ENCODE results near the gene WFIKKN2.

WFIKKN2 gene

GRCh38 chr17:50871364-50871763 is 36.0 kb downstream of the WFIKKN2 start:
- DNase-seq (ENCODE audit: low spot score), result no peak
- H3K23ac ChIP-seq (ENCODE audit: low read depth, low read length, poor library complexity), result no peak overlapping the region
- no peaks in the 10 kb centered on the region for H3K9me3 ChIP-seq (replicated peaks in 1 of 2; ENCODE audit: control insufficient read depth in 2 of 2, insufficient read depth in 1 of 2, low read depth in 1 of 2, low read length in 2 of 2)
- H2AK5ac ChIP-seq (ENCODE audit: low read depth, low read length), result no peak overlapping the region
- H3K79me1 ChIP-seq (ENCODE audit: low read depth, low read length), result peaks cover 2% of the 10 kb centered on the region
- H2BK120ac ChIP-seq (ENCODE audit: low read depth, low read length), result no peak overlapping the region
- H2BK15ac ChIP-seq (ENCODE audit: low read length), result no peak overlapping the region
- no peak overlapping the region for H3K4ac ChIP-seq (ENCODE audit: low read length)
- no peak overlapping the region for H2AFZ ChIP-seq (ENCODE audit: low read length)
- H3K14ac ChIP-seq (ENCODE audit: low read length), result no peak overlapping the region
- no peak overlapping the region for H2BK12ac ChIP-seq (ENCODE audit: low read length)
- no peak overlapping the region for H4K8ac ChIP-seq (ENCODE audit: low read depth, low read length)
- H3K4me1 ChIP-seq (ENCODE audit: control insufficient read depth in 2 of 2, insufficient read depth in 1 of 2, low read depth in 1 of 2, low read length in 2 of 2), result peaks cover 0 to 6% of the 10 kb centered on the region in 2 donors
- no peak overlapping the region for H2BK5ac ChIP-seq (ENCODE audit: low read length)
- no peak overlapping the region for H3K9ac ChIP-seq (ENCODE audit: low read depth, low read length, poor library complexity)
- no peaks in the 10 kb centered on the region for H3K27me3 ChIP-seq (ENCODE audit: control insufficient read depth in 3 of 3, insufficient read depth in 3 of 3, low read depth in 1 of 3, low read length in 3 of 3)
- H3K18ac ChIP-seq (ENCODE audit: low read length), result no peak overlapping the region
- no peak overlapping the region for H3K4me3 ChIP-seq (ENCODE audit: low read length in 2 of 2)
- no peak overlapping the region for H4K91ac ChIP-seq (ENCODE audit: low read depth, low read length, poor library complexity)
- no peak overlapping the region for H3K4me2 ChIP-seq (ENCODE audit: insufficient read depth, low read length, poor library complexity, severe bottlenecking)
- no peak overlapping the region for H3K27ac ChIP-seq (replicated peaks; ENCODE audit: low read length)
- H3K36me3 ChIP-seq (replicated peaks in 1 of 2; ENCODE audit: control insufficient read depth in 2 of 2, insufficient read depth in 2 of 2, low read length in 2 of 2), result no peaks in the 10 kb centered on the region
- WGBS, 2 donors (ENCODE audit: extremely low coverage in 2 of 2, insufficient read length in 2 of 2, insufficient replicate concordance in 1 of 2), result no CpG with 5 or more reads among the region's 4 CpGs

GRCh38 chr17:50871898-50872297 is 36.5 kb downstream of the WFIKKN2 start:
- Histone ChIP-seq H2BK15ac (ENCODE audit: low read length) (no peak overlapping the region), H3K4me1 (ENCODE audit: control insufficient read depth in 2 of 2, insufficient read depth in 1 of 2, low read depth in 1 of 2, low read length in 2 of 2) (peaks cover 0 to 6% of the 10 kb centered on the region in 2 donors), H2AFZ (ENCODE audit: low read length) (no peak overlapping the region), H3K23ac (ENCODE audit: low read depth, low read length, poor library complexity) (no peak overlapping the region), H3K4me3 (ENCODE audit: low read length in 2 of 2) (no peak overlapping the region), H3K79me1 (ENCODE audit: low read depth, low read length) (peaks cover 2% of the 10 kb centered on the region), H2BK5ac (ENCODE audit: low read length) (no peak overlapping the region), H2BK12ac (ENCODE audit: low read length) (no peak overlapping the region), H3K9ac (ENCODE audit: low read depth, low read length, poor library complexity) (no peak overlapping the region), H4K91ac (ENCODE audit: low read depth, low read length, poor library complexity) (no peak overlapping the region), H3K27ac (replicated peaks; ENCODE audit: low read length) (no peak overlapping the region), H3K18ac (ENCODE audit: low read length) (no peak overlapping the region), H3K27me3 (ENCODE audit: control insufficient read depth in 3 of 3, insufficient read depth in 3 of 3, low read depth in 1 of 3, low read length in 3 of 3) (no peaks in the 10 kb centered on the region), H3K14ac (ENCODE audit: low read length) (no peak overlapping the region), H3K36me3 (replicated peaks in 1 of 2; ENCODE audit: control insufficient read depth in 2 of 2, insufficient read depth in 2 of 2, low read length in 2 of 2) (no peaks in the 10 kb centered on the region), H3K4ac (ENCODE audit: low read length) (no peak overlapping the region), H2BK120ac (ENCODE audit: low read depth, low read length) (no peak overlapping the region), H3K9me3 (replicated peaks in 1 of 2; ENCODE audit: control insufficient read depth in 2 of 2, insufficient read depth in 1 of 2, low read depth in 1 of 2, low read length in 2 of 2) (no peaks in the 10 kb centered on the region), H3K4me2 (ENCODE audit: insufficient read depth, low read length, poor library complexity, severe bottlenecking) (no peak overlapping the region), H2AK5ac (ENCODE audit: low read depth, low read length) (no peak overlapping the region), H4K8ac (ENCODE audit: low read depth, low read length) (no peak overlapping the region)
- WGBS, 2 donors (ENCODE audit: extremely low coverage in 2 of 2, insufficient read length in 2 of 2, insufficient replicate concordance in 1 of 2), result no CpG with 5 or more reads among the region's 2 CpGs
- DNase-seq (ENCODE audit: low spot score), result no peak

GRCh38 chr17:50872710-50873424 is 37.5 kb downstream of the WFIKKN2 start:
- no peak overlapping the region for H3K4ac ChIP-seq (ENCODE audit: low read length)
- no peak overlapping the region for H2BK15ac ChIP-seq (ENCODE audit: low read length)
- H3K23ac ChIP-seq (ENCODE audit: low read depth, low read length, poor library complexity), result no peak overlapping the region
- no peak overlapping the region for H2BK120ac ChIP-seq (ENCODE audit: low read depth, low read length)
- no peaks in the 10 kb centered on the region for H3K36me3 ChIP-seq (replicated peaks in 1 of 2; ENCODE audit: control insufficient read depth in 2 of 2, insufficient read depth in 2 of 2, low read length in 2 of 2)
- H3K9ac ChIP-seq (ENCODE audit: low read depth, low read length, poor library complexity), result no peak overlapping the region
- DNase-seq (ENCODE audit: low spot score), result no peak
- H3K27me3 ChIP-seq (ENCODE audit: control insufficient read depth in 3 of 3, insufficient read depth in 3 of 3, low read depth in 1 of 3, low read length in 3 of 3), result no peaks in the 10 kb centered on the region
- H3K9me3 ChIP-seq (replicated peaks in 1 of 2; ENCODE audit: control insufficient read depth in 2 of 2, insufficient read depth in 1 of 2, low read depth in 1 of 2, low read length in 2 of 2), result no peaks in the 10 kb centered on the region
- no peaks in the 10 kb centered on the region for H3K79me1 ChIP-seq (ENCODE audit: low read depth, low read length)
- no peak overlapping the region for H3K4me3 ChIP-seq (ENCODE audit: low read length in 2 of 2)
- H4K8ac ChIP-seq (ENCODE audit: low read depth, low read length), result no peak overlapping the region
- no peak overlapping the region for H2AFZ ChIP-seq (ENCODE audit: low read length)
- H3K4me1 ChIP-seq (ENCODE audit: control insufficient read depth in 2 of 2, insufficient read depth in 1 of 2, low read depth in 1 of 2, low read length in 2 of 2), result peaks cover 0 to 6% of the 10 kb centered on the region in 2 donors
- no peak overlapping the region for H2BK12ac ChIP-seq (ENCODE audit: low read length)
- no peak overlapping the region for H2AK5ac ChIP-seq (ENCODE audit: low read depth, low read length)
- no peak overlapping the region for H3K27ac ChIP-seq (replicated peaks; ENCODE audit: low read length)
- no peak overlapping the region for H2BK5ac ChIP-seq (ENCODE audit: low read length)
- no peak overlapping the region for H3K18ac ChIP-seq (ENCODE audit: low read length)
- H4K91ac ChIP-seq (ENCODE audit: low read depth, low read length, poor library complexity), result no peak overlapping the region
- no CpG with 5 or more reads among the region's 4 CpGs for WGBS, 2 donors (ENCODE audit: extremely low coverage in 2 of 2, insufficient read length in 2 of 2, insufficient replicate concordance in 1 of 2)
- no peak overlapping the region for H3K4me2 ChIP-seq (ENCODE audit: insufficient read depth, low read length, poor library complexity, severe bottlenecking)
- H3K14ac ChIP-seq (ENCODE audit: low read length), result no peak overlapping the region

- WGBS, 2 donors (ENCODE audit: extremely low coverage in 2 of 2, insufficient read length in 2 of 2, insufficient replicate concordance in 1 of 2), result no CpG with 5 or more reads among the region's 2 CpGs
- no peak overlapping the region for H2AFZ ChIP-seq (ENCODE audit: low read length)
- H4K91ac ChIP-seq (ENCODE audit: low read depth, low read length, poor library complexity), result no peak overlapping the region
- no peak overlapping the region for H3K4me3 ChIP-seq (ENCODE audit: low read length in 2 of 2)
- no peaks in the 10 kb centered on the region for H3K36me3 ChIP-seq (replicated peaks in 1 of 2; ENCODE audit: control insufficient read depth in 2 of 2, insufficient read depth in 2 of 2, low read length in 2 of 2)
- no peak overlapping the region for H3K4ac ChIP-seq (ENCODE audit: low read length)
- no peak overlapping the region for H3K18ac ChIP-seq (ENCODE audit: low read length)
- H2BK5ac ChIP-seq (ENCODE audit: low read length), result no peak overlapping the region
- H2BK12ac ChIP-seq (ENCODE audit: low read length), result no peak overlapping the region
- no peak overlapping the region for H3K14ac ChIP-seq (ENCODE audit: low read length)
- peaks cover 0 to 1% of the 10 kb centered on the region in 2 donors for H3K9me3 ChIP-seq (replicated peaks in 1 of 2; ENCODE audit: control insufficient read depth in 2 of 2, insufficient read depth in 1 of 2, low read depth in 1 of 2, low read length in 2 of 2)
- no peak overlapping the region for H3K9ac ChIP-seq (ENCODE audit: low read depth, low read length, poor library complexity)
- H3K27me3 ChIP-seq (ENCODE audit: control insufficient read depth in 3 of 3, insufficient read depth in 3 of 3, low read depth in 1 of 3, low read length in 3 of 3), result no peaks in the 10 kb centered on the region
- DNase-seq (ENCODE audit: low spot score), result no peak
- H3K4me1 ChIP-seq (ENCODE audit: control insufficient read depth in 2 of 2, insufficient read depth in 1 of 2, low read depth in 1 of 2, low read length in 2 of 2), result no peaks in the 10 kb centered on the region
- H3K4me2 ChIP-seq (ENCODE audit: insufficient read depth, low read length, poor library complexity, severe bottlenecking), result no peak overlapping the region
- H3K27ac ChIP-seq (replicated peaks; ENCODE audit: low read length), result no peak overlapping the region
- no peak overlapping the region for H2BK15ac ChIP-seq (ENCODE audit: low read length)
- no peak overlapping the region for H4K8ac ChIP-seq (ENCODE audit: low read depth, low read length)
- H3K79me1 ChIP-seq (ENCODE audit: low read depth, low read length), result no peaks in the 10 kb centered on the region
- H3K23ac ChIP-seq (ENCODE audit: low read depth, low read length, poor library complexity), result no peak overlapping the region
- H2AK5ac ChIP-seq (ENCODE audit: low read depth, low read length), result no peak overlapping the region
- no peak overlapping the region for H2BK120ac ChIP-seq (ENCODE audit: low read depth, low read length)
Measured at GRCh38 chr17:50875074-50875473, 39.7 kb downstream of the WFIKKN2 start.

Data from neuronal stem cell (in vitro differentiated cells).